ENCODE results near the gene NOC4L.
A peak's percentile ranks its signal among the peaks of the same experiment; 100 is the strongest.
"Not testable (repeated sequence)": the region's sequence is repeated elsewhere in the genome, so short reads cannot be mapped to it uniquely, and the experiment has no call there.

NOC4L gene

GRCh38 chr12:132144115-132144809 lies at the start of gene NOC4L, which contains the start of gene DDX51:
NOC4L (plus strand) TSS chr12:132144457; CDS start chr12:132144489, 32 bp downstream.
DDX51 (minus strand) TSS chr12:132144319; CDS start chr12:132144296, 23 bp downstream.
- peak; percentile 97 for DNase-seq

- no peak for DNase-seq
Observed at GRCh38 chr12:132095520-132096409, 48.5 kb upstream of the NOC4L start.

- DNase-seq = no peak
Observed at GRCh38 chr12:132099739-132100138, 44.5 kb upstream of the NOC4L start.

GRCh38 chr12:132100306-132101065 lies 43.8 kb upstream of the NOC4L start:
- DNase-seq = no peak

- no peak for DNase-seq
Observed at GRCh38 chr12:132102297-132102696, 42.0 kb upstream of the NOC4L start.

GRCh38 chr12:132103072-132103471 lies 41.2 kb upstream of the NOC4L start:
- DNase-seq = not testable (repeated sequence)

- no peak for DNase-seq
Observed at GRCh38 chr12:132103542-132104308, 40.5 kb upstream of the NOC4L start.

GRCh38 chr12:132105467-132105866 lies 38.8 kb upstream of the NOC4L start:
- no peak for DNase-seq

- no peak for DNase-seq
Observed at GRCh38 chr12:132106921-132107320, 37.3 kb upstream of the NOC4L start.

GRCh38 chr12:132108211-132108832 lies 35.9 kb upstream of the NOC4L start:
- DNase-seq = no peak

GRCh38 chr12:132109741-132110140 lies 34.5 kb upstream of the NOC4L start:
- DNase-seq = no peak

- DNase-seq = no peak
Observed at GRCh38 chr12:132110677-132111076, 33.6 kb upstream of the NOC4L start.

GRCh38 chr12:132111654-132112304 lies 32.5 kb upstream of the NOC4L start:
- no peak for DNase-seq

GRCh38 chr12:132114667-132115066 lies 29.6 kb upstream of the NOC4L start:
- DNase-seq = no peak

- DNase-seq = no peak
Observed at GRCh38 chr12:132115500-132115899, 28.8 kb upstream of the NOC4L start.

GRCh38 chr12:132116709-132117557 lies 27.3 kb upstream of the NOC4L start:
- DNase-seq = no peak

- DNase-seq = no peak
Observed at GRCh38 chr12:132117558-132117875, 26.7 kb upstream of the NOC4L start.

GRCh38 chr12:132118876-132119275 lies 25.4 kb upstream of the NOC4L start:
- no peak for DNase-seq

- DNase-seq = no peak
Observed at GRCh38 chr12:132121283-132121682, 23.0 kb upstream of the NOC4L start.

GRCh38 chr12:132123970-132124765 lies 20.1 kb upstream of the NOC4L start:
- DNase-seq = no peak
